Stimulated activated CD4-positive, alpha-beta T cell treated with anti-CD3 and anti-CD28 coated beads, TNF-alpha, amount 100 ng/mL, for 1 hour (primary cell): Measurements from ENCODE around the gene ARL13B.
"Not testable (repeated sequence)": the region's sequence is repeated elsewhere in the genome, so short reads cannot be mapped to it uniquely, and the experiment has no call there.

Source experiments
- DNase-seq, 3 donors: peaks; one replicate each; pipeline ENCODE4 v3.0.0-alpha.2; 2020; ENCODE audit warnings: low read depth in 3 of 3, low spot score in 1 of 3

ARL13B gene

DNA sequence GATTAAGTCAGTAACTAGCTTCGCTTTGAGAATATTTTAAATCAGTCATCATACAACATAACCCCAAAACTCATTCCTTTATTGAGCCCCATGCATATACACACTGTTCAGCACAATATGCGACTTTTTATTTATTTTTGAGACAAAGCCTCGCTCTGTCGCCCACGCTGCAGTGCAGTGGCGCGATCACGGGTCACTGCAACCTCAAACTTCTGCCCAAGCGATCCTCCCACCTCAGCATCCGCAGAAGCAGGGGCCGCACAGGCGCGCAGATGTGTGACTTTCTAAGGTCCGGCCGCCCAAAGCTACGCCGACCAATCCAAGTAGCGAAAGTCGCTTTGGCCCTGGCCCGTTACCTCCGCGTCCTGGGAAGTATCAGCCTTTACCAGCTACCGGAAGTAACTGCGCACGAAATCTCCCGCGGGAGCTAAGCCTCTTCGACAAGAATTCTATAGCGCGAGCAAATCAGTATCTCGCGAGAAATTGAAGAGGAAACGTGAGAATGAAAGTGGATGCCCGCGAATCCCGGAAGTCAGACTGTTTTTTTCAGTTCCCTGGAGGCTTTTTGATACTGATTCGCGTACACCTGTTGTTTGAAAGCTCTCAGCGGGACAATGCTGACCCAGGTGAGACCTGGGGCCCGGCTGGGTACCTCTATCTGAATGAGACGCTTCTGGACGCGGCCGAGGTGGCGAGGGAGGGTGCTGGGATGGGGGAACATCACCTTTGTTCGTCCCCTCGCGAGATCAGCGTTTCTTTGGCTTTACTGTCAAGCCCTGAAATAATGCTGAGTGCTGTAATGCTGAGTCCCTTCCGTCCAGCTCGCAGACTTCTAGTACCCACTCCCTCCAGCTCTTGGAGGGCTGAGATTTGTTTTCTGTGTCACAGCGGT lies 82.8 kb downstream of the ARL13B start, which contains the start of the genes DHFR2 and NSUN3:
DHFR2 (minus strand) TSS at position 404 of the 892 bp plus-strand sequence. CDS start 1,405 bp downstream, outside the sequence.
NSUN3 (plus strand) TSS at position 549 of the 892 bp plus-strand sequence; CDS start at position 615, 66 bp downstream.
- peak; percentile 58 to 64 (median 59) for DNase-seq

DNA sequence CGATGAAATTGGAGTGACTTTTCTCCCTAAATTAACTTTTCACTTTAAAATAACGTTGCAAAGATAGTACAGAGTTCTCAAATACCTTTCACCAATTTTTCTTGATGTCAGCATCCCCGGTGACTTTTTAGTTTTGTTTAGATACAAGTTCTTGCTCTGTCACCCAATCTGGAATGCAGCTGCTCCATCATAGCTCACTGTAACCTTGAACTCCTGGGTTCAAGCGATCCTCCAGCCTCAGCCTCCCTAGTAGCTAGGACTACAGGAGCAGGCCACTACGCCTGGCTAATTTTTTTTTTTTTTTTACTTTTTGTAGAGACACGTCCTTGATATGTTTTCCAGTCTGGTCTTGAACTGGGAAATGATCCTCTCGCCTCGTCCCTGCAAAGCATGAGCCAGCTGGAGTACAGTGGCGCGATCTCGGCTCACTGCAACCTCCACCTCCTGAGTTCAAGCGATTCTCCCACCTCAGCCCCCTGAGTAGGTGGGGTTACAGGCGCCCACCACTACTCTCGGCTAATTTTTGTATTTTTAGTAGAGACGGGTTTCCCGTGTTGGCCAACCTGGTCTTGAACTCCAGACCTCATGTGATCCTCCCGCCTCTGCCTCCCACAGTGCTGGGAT lies 83.7 kb downstream of the ARL13B start:
- DNase-seq: no peak

- no peak for DNase-seq
These were observed 84.4 kb downstream of the ARL13B start for GRCh38 chr3:94064243-94064860.

GRCh38 chr3:94065122-94065521 lies 85.2 kb downstream of the ARL13B start:
- DNase-seq: no peak

GRCh38 chr3:94065819-94066480 lies 86.0 kb downstream of the ARL13B start:
- DNase-seq: no peak

GRCh38 chr3:94066506-94067500 lies 86.8 kb downstream of the ARL13B start:
- no peak for DNase-seq

DNA sequence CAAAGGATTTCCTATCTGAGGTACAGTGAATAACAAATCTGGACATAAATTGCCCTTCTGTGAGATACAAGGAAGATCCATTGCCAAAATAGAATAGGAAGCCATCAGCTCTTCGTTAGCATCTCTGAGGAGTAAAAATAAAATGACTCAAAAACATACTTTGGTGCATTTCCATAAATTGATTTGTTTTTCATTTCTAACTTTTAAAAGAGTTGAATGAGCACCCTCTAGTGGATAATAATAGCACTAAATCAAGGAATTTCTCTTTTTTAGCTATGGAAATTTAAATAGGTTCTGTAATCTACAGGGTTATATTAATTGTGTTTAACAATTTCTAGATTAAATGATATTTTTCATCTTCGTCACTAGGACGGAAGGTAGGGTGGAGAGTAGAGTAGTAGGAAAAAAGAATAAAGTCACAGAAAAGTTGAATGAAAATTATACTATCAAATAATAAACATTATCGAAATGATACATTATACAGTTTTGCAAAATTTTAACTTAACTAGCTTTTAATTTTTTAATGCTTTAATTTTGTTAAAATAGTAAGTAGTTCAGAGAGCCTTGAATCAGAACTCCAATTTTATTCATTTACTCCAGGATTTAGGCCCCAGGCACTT lies 89.3 kb downstream of the ARL13B start:
- DNase-seq: no peak

DNA sequence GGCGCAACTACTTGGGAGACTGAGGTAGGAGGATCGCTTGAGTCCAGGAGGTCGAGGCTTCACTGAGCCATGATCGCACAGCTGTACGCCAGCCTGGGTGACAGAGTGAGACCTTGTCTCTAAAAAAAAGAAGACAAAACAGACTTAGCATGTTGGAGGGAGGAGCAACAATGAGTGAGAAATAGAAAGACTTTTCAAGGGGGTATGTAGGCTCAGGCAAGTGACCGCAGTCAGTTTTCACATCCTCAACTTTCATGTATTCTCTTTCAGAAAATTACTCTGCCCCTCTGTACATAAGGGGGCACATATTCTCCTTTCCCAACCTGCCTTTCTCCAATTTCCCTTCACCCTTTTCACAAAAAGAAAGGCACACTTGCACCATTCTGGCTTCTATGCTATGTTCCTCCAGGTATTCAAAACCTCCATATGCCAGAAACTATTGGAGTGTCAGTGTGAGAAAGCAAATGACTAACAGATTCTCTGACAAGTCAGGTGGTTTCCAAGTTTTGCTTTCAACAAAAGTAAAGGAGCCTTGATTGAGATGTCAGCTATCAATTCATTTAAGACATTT lies 90.5 kb downstream of the ARL13B start:
- no peak for DNase-seq

GRCh38 chr3:94071713-94072284 lies 91.8 kb downstream of the ARL13B start:
- DNase-seq: no peak

DNA sequence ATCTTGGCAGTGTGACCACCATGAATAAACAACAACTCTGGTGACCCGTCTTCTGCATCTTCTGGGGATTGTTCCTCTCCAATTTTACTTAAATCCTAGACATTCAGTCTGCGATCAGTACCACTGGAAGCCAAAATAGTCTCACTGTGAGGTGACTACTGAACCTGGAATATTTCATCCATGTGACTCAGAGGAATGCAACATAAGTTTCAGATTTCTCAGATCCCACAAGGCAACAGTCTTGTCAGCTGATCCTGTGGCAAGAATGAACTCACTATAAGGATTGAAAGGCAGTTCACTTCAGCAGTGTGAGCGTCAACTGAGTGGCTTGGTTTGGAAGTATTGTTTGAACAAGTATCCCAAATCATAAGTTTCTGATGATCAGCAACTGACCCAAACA lies 96.1 kb downstream of the ARL13B start:
- no peak for DNase-seq

- not testable (repeated sequence) for DNase-seq
These were observed 100.6 kb downstream of the ARL13B start for GRCh38 chr3:94080552-94080951.

DNA sequence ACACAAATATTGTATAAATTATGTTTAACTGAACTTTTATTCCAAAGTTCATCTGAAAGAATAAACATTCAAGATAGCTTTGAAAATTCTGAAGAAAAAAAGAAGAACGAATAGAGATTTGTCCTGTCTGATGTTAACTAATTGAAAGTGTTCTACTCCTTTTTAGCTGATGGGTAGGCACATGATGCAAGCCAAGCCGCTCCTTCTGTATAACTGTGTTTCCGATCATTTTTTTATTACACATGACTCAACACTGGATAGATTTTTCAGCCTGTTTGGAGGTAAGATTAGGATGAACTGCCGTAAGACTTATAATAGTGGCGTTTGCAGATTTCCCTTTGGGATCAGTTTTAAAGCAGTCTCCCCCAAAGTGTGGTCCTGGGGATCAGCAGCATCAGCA lies 101.9 kb downstream of the ARL13B start:
- DNase-seq: no peak

DNA sequence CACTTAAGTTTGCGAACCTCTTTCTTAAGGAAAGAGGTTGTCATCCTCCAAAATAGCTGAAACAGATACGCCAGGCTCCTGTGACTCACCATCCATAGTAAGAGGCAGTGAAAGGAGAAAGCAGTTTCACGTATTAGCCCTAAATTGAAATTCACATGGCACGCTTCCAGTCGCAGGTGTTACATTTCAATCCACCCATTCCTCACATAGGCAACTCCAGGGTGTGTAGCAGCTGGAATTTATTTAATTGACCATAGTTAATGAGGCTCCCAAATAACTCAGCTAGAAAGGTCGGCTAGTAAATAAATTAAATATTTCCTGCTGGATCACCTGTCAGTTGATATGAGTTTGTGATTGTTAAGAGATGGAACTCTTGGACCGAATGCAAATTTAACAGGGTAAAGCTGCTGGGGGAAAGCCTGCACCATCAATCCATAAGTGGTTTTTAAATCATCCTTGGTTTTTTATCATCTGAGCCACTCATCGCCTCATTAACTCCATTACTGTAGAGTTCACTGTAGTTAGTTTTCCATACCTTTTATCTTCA lies 102.5 kb downstream of the ARL13B start:
- DNase-seq: no peak

- no peak for DNase-seq
These were observed 103.3 kb downstream of the ARL13B start for GRCh38 chr3:94083261-94083660.

- no peak for DNase-seq
These were observed 109.2 kb downstream of the ARL13B start for GRCh38 chr3:94089126-94089525.

DNA sequence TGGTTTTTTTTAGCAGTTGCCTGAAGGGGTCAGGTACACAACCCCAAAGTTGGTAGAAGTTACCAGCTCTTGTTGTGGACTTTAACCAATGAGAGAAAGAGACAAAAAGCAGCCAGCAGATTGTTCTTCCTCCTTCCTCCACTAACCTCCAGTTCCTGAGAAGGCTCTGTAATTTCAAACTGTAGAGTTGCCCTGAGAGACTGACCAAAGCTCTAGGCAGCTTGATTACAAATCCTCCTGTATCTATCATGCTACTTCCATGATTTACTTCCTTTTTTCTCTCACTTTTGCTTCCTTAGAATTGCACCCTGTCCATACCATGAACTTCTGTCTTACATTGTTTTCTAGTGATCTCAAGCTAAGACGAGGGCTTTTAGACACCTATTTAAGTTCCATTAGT lies 112.1 kb downstream of the ARL13B start:
- no peak for DNase-seq

DNA sequence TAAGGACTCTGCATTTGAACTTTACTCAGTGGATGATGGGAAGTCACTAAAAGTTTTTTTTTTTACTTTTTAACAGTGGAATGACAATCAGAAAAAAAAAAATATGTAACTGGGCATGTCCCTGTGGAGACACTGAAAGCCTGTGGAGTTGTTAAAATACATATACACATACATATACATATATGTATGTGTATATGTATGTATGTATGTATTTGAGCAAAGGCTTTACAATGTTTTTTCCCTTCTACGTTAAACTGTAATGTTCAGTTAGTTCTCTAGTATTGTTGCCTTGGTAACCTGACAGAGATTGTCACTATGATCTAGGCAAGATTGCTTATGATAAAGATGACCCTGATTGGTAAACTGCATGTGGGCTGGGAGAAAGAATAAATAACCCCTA lies 113.2 kb downstream of the ARL13B start:
- no peak for DNase-seq

- DNase-seq: no peak
These were observed 115.2 kb downstream of the ARL13B start for GRCh38 chr3:94095111-94095510.

GRCh38 chr3:94098452-94098851 lies 118.5 kb downstream of the ARL13B start:
- no peak for DNase-seq
